Neuronal stem cell (in vitro differentiated cells): ENCODE data around the gene ABCC10.
"Not testable (repeated sequence)": the region's sequence is repeated elsewhere in the genome, so short reads cannot be mapped to it uniquely, and the experiment has no call there.

Experiments
- DNase-seq: peaks from one replicate; pipeline ENCODE4 v3.0.0-alpha.2; 2013; ENCODE audit warnings: low spot score
- H2AFZ ChIP-seq: one replicate; pipeline ENCODE4 v1.6.1; 2013; ENCODE audit warnings: mild to moderate bottlenecking, low read length, inconsistent platforms
- H2AK5ac ChIP-seq: 2 replicates; pipeline ENCODE4 v1.6.1; 2013; ENCODE audit warnings: low read depth, mild to moderate bottlenecking, inconsistent platforms, low read length, moderate library complexity, mixed read lengths
- H2BK120ac ChIP-seq: 2 replicates; pipeline ENCODE4 v1.6.1; 2013; ENCODE audit warnings: low read depth, mild to moderate bottlenecking, inconsistent platforms, low read length, moderate library complexity, mixed read lengths
- H2BK12ac ChIP-seq: one replicate; pipeline ENCODE4 v1.6.1; 2013; ENCODE audit warnings: low read length, inconsistent platforms
- H2BK15ac ChIP-seq: 2 replicates; pipeline ENCODE4 v1.6.1; 2013; ENCODE audit warnings: mild to moderate bottlenecking, low read length, inconsistent platforms, mixed read lengths
- H2BK5ac ChIP-seq: one replicate; pipeline ENCODE4 v1.6.1; 2013; ENCODE audit warnings: inconsistent platforms, mild to moderate bottlenecking, low read length, moderate library complexity
- H3K14ac ChIP-seq: one replicate; pipeline ENCODE4 v1.6.1; 2013; ENCODE audit warnings: low read length, inconsistent platforms
- H3K18ac ChIP-seq: 2 replicates; pipeline ENCODE4 v1.6.1; 2013; ENCODE audit warnings: low read length, inconsistent platforms
- H3K23ac ChIP-seq: 2 replicates; pipeline ENCODE4 v1.6.1; 2013; ENCODE audit warnings: low read depth, mild to moderate bottlenecking, mixed read lengths, low read length, inconsistent platforms; ENCODE audit not compliant: poor library complexity
- H3K27ac ChIP-seq: replicated peaks from 3 replicates; pipeline ENCODE4 v1.5.1; 2013; ENCODE audit warnings: low read length, inconsistent platforms
- H3K27me3 ChIP-seq, 3 experiments: 2 replicates each; pipeline ENCODE4 v1.6.1; 2013; ENCODE audit warnings: low read length in 3 of 3, mild to moderate bottlenecking in 2 of 3, inconsistent platforms in 1 of 3, low read depth in 1 of 3, mixed read lengths in 1 of 3, moderate library complexity in 1 of 3; ENCODE audit not compliant: control insufficient read depth in 3 of 3, insufficient read depth in 3 of 3
- H3K36me3 ChIP-seq, 2 donors: replicated peaks in 1 of 2; 2 replicates each; pipeline ENCODE4 v1.6.1; 2013; ENCODE audit warnings: low read length in 2 of 2; ENCODE audit not compliant: control insufficient read depth in 2 of 2, insufficient read depth in 2 of 2
- H3K4ac ChIP-seq: 2 replicates; pipeline ENCODE4 v1.6.1; 2013; ENCODE audit warnings: inconsistent platforms, mild to moderate bottlenecking, low read length, moderate library complexity
- H3K4me1 ChIP-seq, 2 donors: 1 replicate in 1 of 2; 2 replicates in 1 of 2; pipeline ENCODE4 v1.6.1; 2013; ENCODE audit warnings: low read length in 2 of 2, low read depth in 1 of 2; ENCODE audit not compliant: control insufficient read depth in 2 of 2, insufficient read depth in 1 of 2
- H3K4me2 ChIP-seq: one replicate; pipeline ENCODE4 v1.6.1; 2013; ENCODE audit warnings: mild to moderate bottlenecking, low read length, inconsistent platforms; ENCODE audit not compliant: insufficient read depth, poor library complexity, severe bottlenecking
- H3K4me3 ChIP-seq, 2 donors: 2 replicates each; pipeline ENCODE4 v1.5.1; 2013; ENCODE audit warnings: low read length in 2 of 2, mild to moderate bottlenecking in 2 of 2, inconsistent platforms in 1 of 2, moderate library complexity in 1 of 2
- H3K79me1 ChIP-seq: one replicate; pipeline ENCODE4 v1.6.1; 2013; ENCODE audit warnings: low read depth, mild to moderate bottlenecking, inconsistent platforms, low read length, moderate library complexity
- H3K9ac ChIP-seq: one replicate; pipeline ENCODE4 v1.6.1; 2013; ENCODE audit warnings: mild to moderate bottlenecking, low read depth, low read length, inconsistent platforms; ENCODE audit not compliant: poor library complexity
- H3K9me3 ChIP-seq, 2 donors: replicated peaks in 1 of 2; 2 replicates each; pipeline versions ENCODE3 to v1.6.1; 2013; ENCODE audit warnings: low read length in 2 of 2, mild to moderate bottlenecking in 2 of 2, inconsistent platforms in 1 of 2, low read depth in 1 of 2, mixed read lengths in 1 of 2, moderate library complexity in 1 of 2; ENCODE audit not compliant: control insufficient read depth in 2 of 2, insufficient read depth in 1 of 2
- H4K8ac ChIP-seq: one replicate; pipeline ENCODE4 v1.6.1; 2013; ENCODE audit warnings: low read depth, mild to moderate bottlenecking, inconsistent platforms, low read length, moderate library complexity
- H4K91ac ChIP-seq: one replicate; pipeline ENCODE4 v1.6.1; 2013; ENCODE audit warnings: low read length, low read depth, mild to moderate bottlenecking, inconsistent platforms; ENCODE audit not compliant: poor library complexity
- WGBS, 2 donors: extraction: QIAGEN DNeasy Blood & Tissue Kit; methylation state at CpG; one replicate each; pipeline ENCODE4 v1.1.7; 2013; ENCODE audit warnings: missing lambda C conversion rate in 2 of 2, mixed read lengths in 1 of 2; ENCODE audit not compliant: insufficient read length in 2 of 2, insufficient replicate concordance in 1 of 2; ENCODE audit errors: extremely low coverage in 2 of 2; 5-methylcytosine and 5-hydroxymethylcytosine counted together

ABCC10 gene

GRCh38 chr6:43390753-43391439 lies 36.4 kb upstream of the ABCC10 start:
- not testable (repeated sequence) for H3K23ac ChIP-seq, H4K91ac ChIP-seq, H2BK15ac ChIP-seq, H2BK5ac ChIP-seq, DNase-seq, H3K4ac ChIP-seq, H3K9me3 ChIP-seq, H3K9ac ChIP-seq, H3K4me2 ChIP-seq, H3K18ac ChIP-seq, H3K79me1 ChIP-seq, H2BK120ac ChIP-seq, H3K14ac ChIP-seq, H3K36me3 ChIP-seq, H3K27ac ChIP-seq, H3K4me3 ChIP-seq, H4K8ac ChIP-seq, H2AK5ac ChIP-seq, H2BK12ac ChIP-seq
- WGBS, 2 donors, result no CpG with 5 or more reads among the region's 10 CpGs
- H2AFZ ChIP-seq, result peak overlapping the region; percentile 82
- H3K27me3 ChIP-seq, result peaks cover 0 to 16% (median 0%) of the 10 kb centered on the region in 3 experiments
- peaks cover 3 to 12% of the 10 kb centered on the region in 2 donors for H3K4me1 ChIP-seq

- H3K4me3 ChIP-seq, result no peak overlapping the region
- no peak overlapping the region for H3K4me2 ChIP-seq
- no peaks in the 10 kb centered on the region for H3K36me3 ChIP-seq
- H3K4ac ChIP-seq, result no peak overlapping the region
- H4K91ac ChIP-seq, result no peak overlapping the region
- peak overlapping the region; percentile 63 for H3K18ac ChIP-seq
- peaks cover 0 to 22% (median 0%) of the 10 kb centered on the region in 3 experiments for H3K27me3 ChIP-seq
- H3K23ac ChIP-seq, result peak overlapping the region; percentile 18
- H3K79me1 ChIP-seq, result no peaks in the 10 kb centered on the region
- DNase-seq, result no peak
- H3K4me1 ChIP-seq, result peaks cover 3 to 12% of the 10 kb centered on the region in 2 donors
- H2BK5ac ChIP-seq, result no peak overlapping the region
- no peak overlapping the region for H2AK5ac ChIP-seq
- H2BK120ac ChIP-seq, result no peak overlapping the region
- no peaks in the 10 kb centered on the region for H3K9me3 ChIP-seq
- H3K27ac ChIP-seq, result no peak overlapping the region
- no peak overlapping the region for H2BK15ac ChIP-seq
- no peak overlapping the region for H3K9ac ChIP-seq
- H2AFZ ChIP-seq, result peak overlapping the region; percentile 82
- H4K8ac ChIP-seq, result no peak overlapping the region
- no peak overlapping the region for H3K14ac ChIP-seq
- no CpG with 5 or more reads among the region's 13 CpGs for WGBS, 2 donors
- H2BK12ac ChIP-seq, result no peak overlapping the region
Measured at GRCh38 chr6:43391440-43392031, 35.8 kb upstream of the ABCC10 start.

- H3K9me3 ChIP-seq, H3K4me2 ChIP-seq, H3K27ac ChIP-seq, H2BK12ac ChIP-seq, H3K36me3 ChIP-seq, H3K18ac ChIP-seq, H2BK120ac ChIP-seq, H3K14ac ChIP-seq, H2BK15ac ChIP-seq, H3K4me3 ChIP-seq, H3K79me1 ChIP-seq, H4K91ac ChIP-seq, H3K4ac ChIP-seq, H3K23ac ChIP-seq, H2AK5ac ChIP-seq, DNase-seq, H2BK5ac ChIP-seq, H3K9ac ChIP-seq, H4K8ac ChIP-seq: not testable (repeated sequence)
- Histone ChIP-seq H2AFZ (peak overlapping the region; percentile 85), H3K4me1 (peaks cover 3 to 12% of the 10 kb centered on the region in 2 donors), H3K27me3 (peaks cover 0 to 19% (median 0%) of the 10 kb centered on the region in 3 experiments)
- no CpG with 5 or more reads among the region's 11 CpGs for WGBS, 2 donors
Measured at GRCh38 chr6:43393133-43393532, 34.2 kb upstream of the ABCC10 start.

GRCh38 chr6:43393602-43394001 lies 33.7 kb upstream of the ABCC10 start:
- Histone ChIP-seq H3K4me3 (no peak overlapping the region), H3K9me3 (no peaks in the 10 kb centered on the region), H3K4me2 (no peak overlapping the region), H3K27ac (no peak overlapping the region), H3K36me3 (no peaks in the 10 kb centered on the region), H3K4me1 (peaks cover 3 to 12% of the 10 kb centered on the region in 2 donors), H3K9ac (no peak overlapping the region), H2BK15ac (no peak overlapping the region), H4K91ac (no peak overlapping the region), H2AFZ (peak overlapping the region; percentile 85), H3K18ac (no peak overlapping the region), H2AK5ac (no peak overlapping the region), H3K27me3 (peaks cover 0 to 19% (median 0%) of the 10 kb centered on the region in 3 experiments), H2BK120ac (no peak overlapping the region), H3K79me1 (no peaks in the 10 kb centered on the region), H2BK5ac (no peak overlapping the region), H3K14ac (no peak overlapping the region), H3K4ac (no peak overlapping the region), H2BK12ac (no peak overlapping the region), H3K23ac (no peak overlapping the region), H4K8ac (no peak overlapping the region)
- no CpG with 5 or more reads among the region's 5 CpGs for WGBS, 2 donors
- DNase-seq, result no peak
